B cell (primary cell): Measurements from ENCODE around the gene RNF112. TPM values are rescaled to one million over a fixed set of nuclear protein-coding genes. Genes with fewer than 3 reads are reported as not detected.

Experiments
- ATAC-seq: fragments of 200-7000 bp; cut with Tn5 transposase; one replicate; pipeline ENCODE4 v1.10.0; 2021; ENCODE audit warnings: low read depth, mild to moderate bottlenecking, moderate number of reproducible peaks, moderate library complexity
- CTCF ChIA-PET: fragments of 350-600 bp; sonication (Branson Sonifier 250); formaldehyde crosslinking; loops from one replicate; lab custom pipeline; 2021; ENCODE audit warnings: antibody characterized with exemption, inconsistent platforms; lab: Charles Lee
- POLR2A ChIA-PET: fragments of 350-600 bp; sonication (Branson Sonifier 250); formaldehyde crosslinking; loops from one replicate; lab custom pipeline; 2021; ENCODE audit warnings: antibody characterized with exemption; lab: Charles Lee
- DNase-seq: peaks from one replicate; pipeline ENCODE4 v3.0.0; 2013
- H2AFZ ChIP-seq: 2 replicates; pipeline ENCODE4 v1.6.1; 2012; ENCODE audit warnings: mild to moderate bottlenecking, low read depth, low read length; ENCODE audit not compliant: insufficient read depth, poor library complexity, severe bottlenecking
- H3K27ac ChIP-seq, 2 donors: 1 replicate in 1 of 2; 2 replicates in 1 of 2; pipeline ENCODE4 v1.5.1; 2012 to 2013; ENCODE audit warnings: low read length in 2 of 2, mild to moderate bottlenecking in 2 of 2, moderate library complexity in 1 of 2
- H3K27me3 ChIP-seq, 4 experiments: fragments of 200-600 bp in 1 of 4; sonication (generic) in 1 of 4; replicated peaks in 1 of 4; 1 replicate in 2 of 4; 2 replicates in 2 of 4; pipeline versions ENCODE4 v1.6.1 to v1.7.0; 2013 to 2016; ENCODE audit warnings: low read length in 3 of 4, mild to moderate bottlenecking in 2 of 4, mixed read lengths in 1 of 4, moderate library complexity in 1 of 4; ENCODE audit not compliant: insufficient read depth in 4 of 4, control insufficient read depth in 3 of 4; ENCODE audit errors: control extremely low read depth in 1 of 4
- H3K36me3 ChIP-seq, 2 experiments: replicated peaks in 1 of 2; 1 replicate in 1 of 2; 2 replicates in 1 of 2; pipeline versions ENCODE4 v1.6.1 to v1.7.1; 2013; ENCODE audit warnings: low read length in 1 of 2; ENCODE audit not compliant: insufficient read depth in 2 of 2, control insufficient read depth in 1 of 2; ENCODE audit errors: control extremely low read depth in 1 of 2, extremely low read depth in 1 of 2
- H3K4me1 ChIP-seq, 2 donors: fragments of 200-600 bp in 1 of 2; sonication (generic) in 1 of 2; 1 replicate in 1 of 2; 2 replicates in 1 of 2; pipeline versions ENCODE4 v1.5.1 to v1.6.1; 2013 to 2017; ENCODE audit warnings: low read length in 2 of 2; ENCODE audit not compliant: control insufficient read depth in 2 of 2, insufficient read depth in 2 of 2
- H3K4me2 ChIP-seq: replicated peaks from 2 replicates; pipeline ENCODE3; 2012; ENCODE audit warnings: mild to moderate bottlenecking, low read depth, low read length; ENCODE audit not compliant: poor library complexity, severe bottlenecking
- H3K4me3 ChIP-seq, 5 experiments: fragments of 200-600 bp in 1 of 5; sonication (generic) in 1 of 5; 1 replicate in 3 of 5; 2 replicates in 2 of 5; pipeline versions ENCODE4 v1.5.1 to v1.7.0; 2011 to 2016; ENCODE audit warnings: low read length in 4 of 5, mild to moderate bottlenecking in 4 of 5, low read depth in 2 of 5, control low read depth in 1 of 5, moderate library complexity in 1 of 5; ENCODE audit not compliant: insufficient read depth in 1 of 5; ENCODE audit errors: control extremely low read depth in 1 of 5, extremely low read depth in 1 of 5
- H3K79me2 ChIP-seq: fragments of 200-600 bp; sonication (generic); one replicate; pipeline ENCODE4 v1.6.0; 2016; ENCODE audit warnings: low read length; ENCODE audit not compliant: control insufficient read depth, insufficient read depth
- H3K9ac ChIP-seq: fragments of 200-600 bp; sonication (generic); 2 replicates; pipeline ENCODE4 v1.6.1; 2017; ENCODE audit warnings: mild to moderate bottlenecking, low read length, moderate library complexity
- H3K9me3 ChIP-seq, 3 donors: one replicate each; pipeline versions ENCODE4 v1.6.1 to v1.7.1; 2013; ENCODE audit warnings: low read length in 2 of 3; ENCODE audit not compliant: control insufficient read depth in 2 of 3, insufficient read depth in 1 of 3; ENCODE audit errors: control extremely low read depth in 1 of 3
- H4K20me1 ChIP-seq: 2 replicates; pipeline ENCODE4 v1.6.0; 2012; ENCODE audit warnings: mild to moderate bottlenecking, low read length; ENCODE audit not compliant: insufficient read depth, control insufficient read depth, poor library complexity, severe bottlenecking
- H3K27ac Mint-ChIP-seq: one replicate; pipeline ENCODE4 v1.8.0; 2021; ENCODE audit warnings: mixed read lengths
- H3K27me3 Mint-ChIP-seq: one replicate; pipeline ENCODE4 v1.8.0; 2021; ENCODE audit warnings: mixed read lengths
- H3K4me1 Mint-ChIP-seq: one replicate; pipeline ENCODE4 v1.8.0; 2021; ENCODE audit warnings: mixed read lengths
- H3K4me3 Mint-ChIP-seq: one replicate; pipeline ENCODE4 v1.8.0; 2021; ENCODE audit warnings: mixed read lengths
- H3K9me3 Mint-ChIP-seq: one replicate; pipeline ENCODE4 v1.8.0; 2022; ENCODE audit warnings: mixed read lengths; ENCODE audit not compliant: insufficient read depth
- EZH2 ChIP-seq: IDR thresholded peaks from 2 replicates; pipeline ENCODE4 v1.6.1; 2012; ENCODE audit warnings: borderline replicate concordance, low read depth, mild to moderate bottlenecking, moderate library complexity, low read length; ENCODE audit not compliant: insufficient read depth, poor library complexity, severe bottlenecking
- WGBS: methylation state at CpG from one replicate; pipeline ENCODE4 v1.1.5; 2013; ENCODE audit warnings: missing lambda C conversion rate; ENCODE audit not compliant: insufficient coverage; 5-methylcytosine and 5-hydroxymethylcytosine counted together
- intact Hi-C: fragments of 100-400 bp; cut with micrococcal nuclease; formaldehyde crosslinking; loops from one replicate; pipeline ENCODE4 v1.10.0; 2022
- polyA plus RNA-seq: library from polyadenylated mRNA; depleted of rRNA; stranded (reverse); fragments of >200 nt; gene quantifications from 2 replicates; pipeline ENCODE4 v1.2.3, GENCODE V29; 2012
- total RNA-seq, 2 donors: library from RNA; stranded (reverse); fragments of 120-200 nt in 1 of 2; gene quantifications; 1 replicate in 1 of 2; 2 replicates in 1 of 2; pipeline versions ENCODE4 v1.2.3 to v1.2.4, GENCODE V29; 2013 to 2022
- TF ChIP-seq, protein P1 (sequence below): fragments of 200-600 bp; IDR thresholded peaks from one replicate; pipeline ENCODE4 v1.8.0; 2022; ENCODE audit warnings: antibody characterized with exemption, mild to moderate bottlenecking

RNF112 gene
- total and polyA plus RNA-seq, 2 donors (not counting 1 experiment from before 2014, with no cell fraction given), result 0.30 to 0.62 TPM

GRCh38 chr17:19409066-19409465 lies 2.0 kb upstream of the RNF112 start:
- intact Hi-C loops, result no loop called here
- H3K4me1 ChIP-seq, result no peaks in the 10 kb centered on the region
- Mint-ChIP-seq H3K27ac (no peak overlapping the region), H3K4me1 (no peaks in the 10 kb centered on the region), H3K9me3 (no peaks in the 10 kb centered on the region), H3K27me3 (peaks cover 7% of the 10 kb centered on the region), H3K4me3 (no peak overlapping the region)
- H3K9ac ChIP-seq, result no peak overlapping the region
- no peaks in the 10 kb centered on the region for H3K36me3 ChIP-seq
- H3K79me2 ChIP-seq, result no peaks in the 10 kb centered on the region
- H3K4me3 ChIP-seq, result no peak overlapping the region
- H3K4me2 ChIP-seq, result no peak overlapping the region
- CTCF ChIA-PET, result interaction anchor here (1.2 kb wide), 1 partner anchor 44 kb away, joined by 3 read pairs; no protein-coding TSS in a partner anchor
- H3K27ac ChIP-seq, result no peak overlapping the region
- POLR2A ChIA-PET, result no interaction called here
- peaks cover 0 to under 1% (median 0%) of the 10 kb centered on the region in 4 experiments for H3K27me3 ChIP-seq
- DNase-seq (no peak), ATAC-seq (no peak)
- no peaks in the 10 kb centered on the region for H4K20me1 ChIP-seq
- H2AFZ ChIP-seq, result no peak overlapping the region
- TF ChIP-seq, protein P1, sequence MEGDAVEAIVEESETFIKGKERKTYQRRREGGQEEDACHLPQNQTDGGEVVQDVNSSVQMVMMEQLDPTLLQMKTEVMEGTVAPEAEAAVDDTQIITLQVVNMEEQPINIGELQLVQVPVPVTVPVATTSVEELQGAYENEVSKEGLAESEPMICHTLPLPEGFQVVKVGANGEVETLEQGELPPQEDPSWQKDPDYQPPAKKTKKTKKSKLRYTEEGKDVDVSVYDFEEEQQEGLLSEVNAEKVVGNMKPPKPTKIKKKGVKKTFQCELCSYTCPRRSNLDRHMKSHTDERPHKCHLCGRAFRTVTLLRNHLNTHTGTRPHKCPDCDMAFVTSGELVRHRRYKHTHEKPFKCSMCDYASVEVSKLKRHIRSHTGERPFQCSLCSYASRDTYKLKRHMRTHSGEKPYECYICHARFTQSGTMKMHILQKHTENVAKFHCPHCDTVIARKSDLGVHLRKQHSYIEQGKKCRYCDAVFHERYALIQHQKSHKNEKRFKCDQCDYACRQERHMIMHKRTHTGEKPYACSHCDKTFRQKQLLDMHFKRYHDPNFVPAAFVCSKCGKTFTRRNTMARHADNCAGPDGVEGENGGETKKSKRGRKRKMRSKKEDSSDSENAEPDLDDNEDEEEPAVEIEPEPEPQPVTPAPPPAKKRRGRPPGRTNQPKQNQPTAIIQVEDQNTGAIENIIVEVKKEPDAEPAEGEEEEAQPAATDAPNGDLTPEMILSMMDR, result no peak
- no peak for TF ChIP-seq EZH2
- H3K9me3 ChIP-seq, result no peaks in the 10 kb centered on the region
- WGBS, result 100% methylated on average over 2 of the region's 3 CpGs

DNA sequence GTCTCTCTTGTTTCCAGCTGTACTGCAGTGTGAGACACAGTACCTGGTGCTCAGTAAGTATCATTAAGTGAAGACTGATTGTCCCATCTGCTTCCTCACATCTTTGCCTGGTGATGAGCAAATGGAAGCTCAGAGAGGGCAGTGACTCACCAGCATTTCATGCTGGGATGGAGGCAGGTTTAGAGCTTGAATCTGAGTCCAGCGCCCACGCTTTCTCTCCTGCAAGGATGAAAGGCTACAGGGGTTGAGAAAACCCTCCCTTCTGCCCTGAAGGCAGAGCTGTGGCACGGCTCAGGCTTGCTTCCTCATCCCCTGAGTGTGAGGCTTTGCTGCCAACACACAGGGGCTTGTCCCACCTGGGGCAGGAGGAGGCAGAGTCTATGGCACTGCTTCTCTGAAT lies 1.5 kb upstream of the RNF112 start:
- Histone ChIP-seq H3K27me3 (peaks cover 0 to 5% (median 0%) of the 10 kb centered on the region in 4 experiments), H3K27ac (no peak overlapping the region), H3K4me3 (no peak overlapping the region), H3K9ac (no peak overlapping the region), H3K4me2 (no peak overlapping the region), H2AFZ (no peak overlapping the region), H3K79me2 (no peaks in the 10 kb centered on the region), H4K20me1 (no peaks in the 10 kb centered on the region), H3K9me3 (no peaks in the 10 kb centered on the region), H3K4me1 (no peaks in the 10 kb centered on the region), H3K36me3 (no peaks in the 10 kb centered on the region)
- ATAC-seq (no peak), DNase-seq (no peak)
- POLR2A ChIA-PET, result no interaction called here
- Mint-ChIP-seq H3K4me3 (no peak overlapping the region), H3K27me3 (peaks cover 7% of the 10 kb centered on the region), H3K27ac (no peak overlapping the region), H3K4me1 (no peaks in the 10 kb centered on the region), H3K9me3 (no peaks in the 10 kb centered on the region)
- intact Hi-C loops, result no loop called here
- CTCF ChIA-PET, result no interaction called here
- 77% methylated on average over 3 of the region's 3 CpGs for whole genome bisulfite sequencing
- TF ChIP-seq, protein P1, result no peak
- TF ChIP-seq EZH2, result no peak
